ENCODE results near the gene TMEM187.

Gene TMEM187, protein sequence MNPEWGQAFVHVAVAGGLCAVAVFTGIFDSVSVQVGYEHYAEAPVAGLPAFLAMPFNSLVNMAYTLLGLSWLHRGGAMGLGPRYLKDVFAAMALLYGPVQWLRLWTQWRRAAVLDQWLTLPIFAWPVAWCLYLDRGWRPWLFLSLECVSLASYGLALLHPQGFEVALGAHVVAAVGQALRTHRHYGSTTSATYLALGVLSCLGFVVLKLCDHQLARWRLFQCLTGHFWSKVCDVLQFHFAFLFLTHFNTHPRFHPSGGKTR

DNA sequence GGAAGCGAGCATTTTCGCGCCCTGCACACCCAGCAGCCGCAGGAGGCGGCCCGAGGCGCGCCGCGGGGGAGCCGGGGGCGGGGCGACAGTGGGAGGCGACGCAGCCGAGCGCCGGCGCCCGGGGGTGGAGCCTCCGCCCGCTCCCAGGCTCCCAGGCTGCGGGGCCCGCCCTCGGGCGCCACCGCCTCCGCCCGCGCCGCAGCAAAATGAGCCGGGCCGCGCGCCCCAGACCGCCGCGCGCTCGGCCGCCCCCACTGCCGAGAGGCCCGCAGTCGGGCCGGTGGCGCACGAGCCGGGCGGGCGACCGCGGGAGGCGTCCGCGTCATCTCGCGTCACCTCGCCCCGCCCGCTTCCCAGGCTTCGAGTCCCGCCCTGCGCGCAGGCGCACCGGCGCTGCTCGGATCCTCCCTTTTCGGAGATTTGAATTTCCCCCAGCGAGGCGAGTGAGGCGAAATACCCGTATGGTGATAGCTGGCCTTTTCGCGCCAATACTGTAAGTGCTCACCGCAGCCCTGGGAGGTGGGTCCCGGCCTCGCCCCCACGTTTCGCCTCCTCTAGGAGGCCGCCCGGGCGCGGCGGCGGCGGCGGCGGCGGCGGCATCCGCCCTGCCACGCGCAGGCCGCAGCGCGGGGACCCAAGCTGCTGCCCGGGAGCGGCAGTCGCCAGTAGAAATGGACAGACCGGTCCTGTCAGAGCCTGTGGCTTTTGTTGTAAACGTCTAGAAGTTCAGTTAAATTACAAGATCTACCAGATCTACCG lies at the start of gene TMEM187:
Gene TMEM187, plus strand, starts transcription at position 387 of the 759 bp plus-strand sequence. CDS start 9,309 bp downstream, outside the sequence.
- peak; percentile 81 for DNase-seq

DNA sequence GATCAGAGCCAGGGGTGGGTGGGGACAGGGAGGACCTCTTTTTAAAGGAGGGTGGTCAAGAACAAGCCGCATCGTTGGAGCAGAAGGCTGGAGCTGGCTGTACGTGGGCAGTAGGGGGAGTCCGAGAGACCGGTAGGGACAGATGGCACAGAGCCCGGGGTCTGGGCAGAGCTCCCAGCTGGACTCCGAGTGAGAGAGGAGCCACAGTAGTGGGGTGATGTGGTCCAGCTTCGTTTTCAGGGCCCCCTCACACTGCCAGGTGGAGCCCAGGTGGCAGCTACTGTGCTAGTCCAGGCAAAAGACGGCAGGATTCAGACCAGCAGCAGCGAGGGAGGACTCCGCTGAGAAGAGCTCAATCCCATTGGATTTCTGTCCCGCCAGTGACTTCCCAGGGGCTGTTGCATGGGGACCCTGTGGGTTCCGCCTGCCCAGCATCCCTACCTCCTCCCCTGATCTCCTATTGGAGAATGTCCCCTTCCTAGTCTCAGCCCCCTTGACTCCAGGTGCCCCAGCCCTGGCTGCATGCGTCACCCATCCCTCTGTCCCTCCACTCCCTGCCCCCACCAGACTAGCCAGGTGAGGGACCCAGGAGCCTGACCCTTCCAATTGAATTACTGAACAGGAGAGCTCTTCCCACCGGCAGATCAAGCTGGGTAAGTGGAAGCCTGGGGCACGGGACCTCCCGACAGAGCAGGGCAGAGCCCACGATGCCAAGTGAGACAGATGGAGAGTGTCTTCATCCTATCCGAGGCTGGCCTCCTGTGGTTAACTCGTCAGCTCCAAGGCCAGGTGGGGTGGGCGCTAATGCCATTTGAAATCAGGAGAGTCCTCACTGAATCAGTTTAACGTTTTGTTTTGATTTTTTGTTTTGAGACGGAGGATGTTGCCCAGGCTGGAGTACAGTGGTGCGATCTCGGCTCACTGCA lies 49.4 kb upstream of the TMEM187 start:
- DNase-seq, result no peak

DNA sequence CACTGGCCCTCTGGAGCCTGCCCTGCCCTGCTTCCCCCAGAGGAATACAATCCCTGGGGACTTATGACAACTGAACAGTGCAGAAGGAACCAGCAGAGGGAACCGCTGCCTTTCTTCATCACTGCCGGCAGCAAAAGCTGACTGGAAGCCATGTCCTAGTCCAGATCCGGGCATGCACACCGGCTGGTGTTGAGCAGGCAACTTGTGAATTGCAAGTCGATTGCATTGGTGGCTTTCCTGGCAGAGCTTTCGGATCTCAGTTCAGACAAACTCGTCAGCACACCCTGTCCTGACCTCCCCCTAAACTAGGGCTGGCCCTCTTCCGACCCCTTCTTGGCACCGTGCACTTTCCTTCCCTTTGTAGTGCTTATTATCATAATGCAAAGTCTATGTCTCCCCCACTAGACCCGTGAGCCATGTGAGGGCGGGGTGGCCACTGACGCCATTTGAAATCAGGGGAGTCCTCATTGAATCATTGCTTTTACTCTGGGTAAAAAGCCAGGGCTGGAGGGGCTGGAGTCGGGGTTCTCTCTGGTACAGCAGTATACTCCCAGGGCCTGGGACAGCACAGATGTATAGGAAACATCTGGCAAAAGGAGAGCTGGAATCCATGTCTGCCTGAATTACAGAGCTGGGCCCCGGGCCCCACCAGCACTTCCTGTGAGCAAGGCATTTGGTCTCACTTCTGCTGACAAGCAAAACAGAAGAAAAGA lies 48.2 kb upstream of the TMEM187 start:
- DNase-seq, result no peak

DNA sequence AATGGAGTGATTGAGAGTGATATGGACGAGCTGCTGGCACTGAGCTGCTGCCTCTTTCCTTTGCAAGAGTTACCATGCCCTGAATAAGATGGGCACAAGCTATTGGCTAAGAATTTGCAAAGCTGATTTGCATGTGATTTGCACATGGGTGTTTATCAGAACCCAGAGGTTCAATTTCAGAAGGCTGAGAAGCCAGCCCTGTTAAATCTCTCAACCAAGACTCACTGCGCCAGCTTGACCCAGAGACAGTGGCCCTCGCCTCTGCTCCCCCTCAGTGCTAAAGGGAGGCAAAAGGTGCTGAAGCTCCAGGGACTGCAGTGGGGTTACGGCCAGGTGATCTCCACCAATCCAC lies 47.2 kb upstream of the TMEM187 start:
- DNase-seq, result no peak

DNA sequence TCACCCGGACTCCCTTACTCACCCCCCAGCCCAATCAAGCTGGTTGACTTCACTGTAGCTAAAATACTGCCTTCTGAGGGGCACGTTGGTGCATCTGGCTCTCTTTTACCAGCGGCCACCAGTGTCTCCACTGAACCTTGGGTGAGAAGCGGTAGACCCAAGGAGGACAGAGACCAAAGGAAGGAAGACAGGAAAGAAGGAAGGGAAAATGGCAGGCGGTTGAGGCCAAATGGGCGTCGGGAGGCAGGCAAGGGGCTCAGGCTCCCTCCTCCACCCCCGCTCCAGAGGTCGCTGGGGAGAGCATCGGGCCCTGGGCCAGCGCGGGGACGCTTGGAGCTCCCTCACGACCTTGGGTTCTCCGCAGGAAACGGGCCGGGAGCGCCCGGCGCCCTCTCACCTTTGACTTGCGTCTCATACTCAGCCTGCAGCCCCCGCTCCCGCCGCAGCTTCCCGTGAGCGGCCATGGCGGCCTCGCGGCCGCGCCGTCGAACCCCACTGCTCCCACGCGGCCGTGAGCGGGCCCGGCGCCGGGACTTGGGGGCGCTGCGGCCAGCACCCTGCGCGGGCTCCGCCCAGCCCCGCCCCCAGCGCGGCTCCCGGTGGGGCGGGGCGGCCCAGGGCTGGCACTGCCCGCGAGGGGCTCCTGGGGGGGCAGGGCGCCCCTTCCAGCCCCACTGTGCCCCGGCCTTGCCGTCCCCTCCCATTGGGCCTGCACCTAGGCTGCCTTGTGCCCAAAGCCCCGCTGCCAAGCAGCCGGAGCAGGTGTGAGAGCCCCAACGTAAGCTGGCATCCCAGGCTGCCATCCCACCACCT lies 46.6 kb upstream of the TMEM187 start, which contains the start of gene ARHGAP4:
Gene ARHGAP4, minus strand, starts transcription at position 526 of the 813 bp plus-strand sequence. Its CDS starts 62 bp downstream, at position 464.
- peak; percentile 49 for DNase-seq

DNA sequence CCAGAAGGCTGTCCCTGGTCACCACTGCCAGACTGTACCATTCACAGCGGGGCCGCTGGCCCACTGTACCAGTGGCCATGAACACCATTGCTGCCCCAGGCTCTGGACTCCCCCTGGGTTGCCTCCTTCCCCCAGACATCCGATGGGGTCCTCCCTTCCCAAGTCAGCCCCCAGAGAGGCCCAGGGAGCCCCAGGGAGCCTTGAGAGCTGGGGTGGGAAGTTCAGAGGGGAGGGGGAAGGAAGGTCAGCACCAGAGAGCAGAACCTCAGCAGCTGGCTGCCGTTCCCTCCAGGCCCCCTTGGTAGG lies 46.0 kb upstream of the TMEM187 start:
- DNase-seq, result no peak

DNA sequence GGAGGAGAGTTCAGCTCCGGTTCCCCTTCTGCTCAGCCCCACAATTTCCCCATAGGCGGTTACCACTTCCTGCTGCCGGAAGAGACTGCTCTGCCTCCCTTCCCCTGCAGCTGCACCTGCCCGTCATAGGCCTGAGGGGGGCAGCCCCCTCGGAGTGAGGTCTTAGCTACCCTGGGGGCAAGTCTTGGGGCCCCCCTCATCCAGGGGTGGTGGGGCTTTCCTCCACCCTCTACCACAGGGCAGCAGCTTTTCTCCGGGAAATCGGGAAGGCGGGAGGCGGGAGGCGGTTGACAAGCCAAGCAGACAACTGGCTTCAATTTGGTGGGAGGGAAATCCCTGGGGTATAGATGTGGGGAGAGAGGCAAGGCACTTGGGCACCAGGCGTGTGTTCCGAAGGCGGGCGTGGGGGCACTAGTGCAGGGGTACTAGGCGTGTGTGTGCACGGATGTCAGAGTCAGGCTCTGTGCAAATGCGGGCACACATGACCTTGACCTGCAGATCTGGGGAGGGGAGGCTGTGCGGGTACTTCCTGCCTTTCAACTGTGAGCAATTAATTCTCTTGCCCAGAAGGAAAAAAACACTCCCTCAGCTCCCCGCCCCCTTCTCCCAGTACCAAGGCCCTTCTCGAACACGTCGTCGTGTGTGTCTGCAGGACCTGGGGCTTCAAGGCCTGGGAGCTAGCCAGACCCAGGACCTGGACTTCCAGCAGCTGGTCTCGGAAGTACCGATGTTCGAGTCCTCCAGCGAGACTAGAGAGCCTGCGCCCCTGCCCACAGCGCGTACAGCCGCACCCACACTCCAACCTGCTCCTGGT lies 45.5 kb upstream of the TMEM187 start:
- peak; percentile 61 for DNase-seq

DNA sequence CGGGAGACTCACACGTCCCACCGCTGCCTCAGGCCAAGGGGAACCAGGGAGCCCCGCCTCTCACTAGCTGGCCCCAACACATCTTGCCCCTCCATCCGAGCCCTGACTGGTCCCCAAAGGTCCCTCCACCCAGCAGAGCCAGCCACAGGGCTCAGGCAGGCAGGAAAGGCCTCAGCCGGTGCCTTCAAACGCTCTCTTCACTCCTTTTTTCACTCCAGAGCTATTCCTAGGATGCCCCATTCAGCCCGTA lies 45.0 kb upstream of the TMEM187 start:
- no peak for DNase-seq

DNA sequence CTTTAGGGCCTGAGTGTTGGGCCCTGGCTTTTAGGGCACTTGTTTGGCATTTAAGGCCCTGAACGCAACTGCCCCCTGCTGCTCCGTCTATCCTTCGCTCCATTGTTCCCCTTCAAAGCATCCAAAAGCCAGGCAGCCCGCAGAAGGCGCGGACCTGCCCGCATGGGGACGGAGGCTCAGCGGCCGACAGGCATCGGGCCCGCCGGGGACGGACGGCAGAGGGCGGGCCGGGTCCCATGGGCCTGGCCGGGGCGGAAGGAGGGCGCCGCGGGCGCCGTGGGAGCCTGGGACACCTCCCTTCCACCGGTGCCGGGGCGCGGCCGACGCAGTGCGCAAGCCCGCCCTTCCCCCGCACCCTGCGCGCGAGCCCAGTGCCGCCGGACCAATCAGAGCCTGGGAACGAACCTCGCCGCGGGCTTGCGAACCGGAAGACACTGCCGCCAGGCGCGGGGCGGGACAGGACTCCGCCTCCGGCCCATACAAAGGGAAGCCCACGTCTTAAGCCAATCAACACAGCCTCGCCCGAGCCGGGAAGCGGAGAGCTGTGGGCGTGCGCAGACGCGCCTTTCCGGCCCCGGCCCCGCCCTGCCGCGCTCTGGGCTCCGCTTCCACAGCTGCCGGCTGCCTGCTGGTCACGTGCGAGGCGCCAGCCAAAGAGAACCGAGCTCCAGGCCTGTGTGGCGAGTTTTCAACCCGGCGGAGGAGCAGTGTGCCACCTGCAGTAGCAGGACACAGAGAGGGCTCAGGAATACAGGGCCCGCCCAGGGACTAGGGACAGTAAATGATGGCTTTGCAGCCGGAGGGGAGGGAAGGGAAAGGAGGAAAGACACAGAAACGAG lies 44.4 kb upstream of the TMEM187 start:
- peak; percentile 85 for DNase-seq

DNA sequence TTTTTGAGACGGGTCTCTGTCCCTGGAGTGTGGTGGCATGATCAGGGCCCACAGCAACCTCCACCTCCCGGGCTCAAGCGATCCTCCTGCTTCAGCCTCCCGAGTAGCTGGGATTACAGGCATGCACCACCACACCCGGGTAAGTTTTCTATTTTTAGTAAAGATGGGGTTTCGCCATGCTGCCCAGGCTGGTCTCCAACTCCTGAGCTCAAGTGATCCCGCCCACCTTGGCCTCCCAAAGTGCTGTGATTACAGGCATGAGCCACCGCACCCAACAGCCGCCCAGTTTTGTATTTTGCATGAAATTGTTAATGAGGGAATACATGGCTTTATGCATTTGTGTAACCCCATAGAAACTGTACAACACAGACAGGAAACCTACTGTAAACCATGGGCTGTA lies 43.7 kb upstream of the TMEM187 start:
- DNase-seq, result no peak

DNA sequence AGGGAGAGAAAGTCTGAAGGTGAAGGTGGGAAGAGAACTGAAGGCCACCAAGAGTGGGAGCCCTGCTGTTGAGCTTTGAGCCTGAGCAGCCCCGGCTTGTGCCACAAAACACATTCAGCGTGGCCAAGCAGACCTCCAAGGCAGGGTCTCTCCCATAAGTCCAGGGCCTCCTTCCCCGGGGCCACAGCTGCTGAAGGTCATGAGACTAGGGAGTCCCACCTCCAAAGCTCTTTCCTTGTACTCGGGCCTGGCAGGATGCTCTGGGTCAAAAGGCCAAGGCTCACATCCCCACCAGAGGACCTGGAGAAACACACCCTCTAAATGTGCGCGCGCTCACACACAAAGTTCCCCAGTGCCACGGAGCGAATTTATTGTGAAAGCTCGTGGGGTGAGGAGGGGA lies 43.0 kb upstream of the TMEM187 start:
- DNase-seq, result no peak

DNA sequence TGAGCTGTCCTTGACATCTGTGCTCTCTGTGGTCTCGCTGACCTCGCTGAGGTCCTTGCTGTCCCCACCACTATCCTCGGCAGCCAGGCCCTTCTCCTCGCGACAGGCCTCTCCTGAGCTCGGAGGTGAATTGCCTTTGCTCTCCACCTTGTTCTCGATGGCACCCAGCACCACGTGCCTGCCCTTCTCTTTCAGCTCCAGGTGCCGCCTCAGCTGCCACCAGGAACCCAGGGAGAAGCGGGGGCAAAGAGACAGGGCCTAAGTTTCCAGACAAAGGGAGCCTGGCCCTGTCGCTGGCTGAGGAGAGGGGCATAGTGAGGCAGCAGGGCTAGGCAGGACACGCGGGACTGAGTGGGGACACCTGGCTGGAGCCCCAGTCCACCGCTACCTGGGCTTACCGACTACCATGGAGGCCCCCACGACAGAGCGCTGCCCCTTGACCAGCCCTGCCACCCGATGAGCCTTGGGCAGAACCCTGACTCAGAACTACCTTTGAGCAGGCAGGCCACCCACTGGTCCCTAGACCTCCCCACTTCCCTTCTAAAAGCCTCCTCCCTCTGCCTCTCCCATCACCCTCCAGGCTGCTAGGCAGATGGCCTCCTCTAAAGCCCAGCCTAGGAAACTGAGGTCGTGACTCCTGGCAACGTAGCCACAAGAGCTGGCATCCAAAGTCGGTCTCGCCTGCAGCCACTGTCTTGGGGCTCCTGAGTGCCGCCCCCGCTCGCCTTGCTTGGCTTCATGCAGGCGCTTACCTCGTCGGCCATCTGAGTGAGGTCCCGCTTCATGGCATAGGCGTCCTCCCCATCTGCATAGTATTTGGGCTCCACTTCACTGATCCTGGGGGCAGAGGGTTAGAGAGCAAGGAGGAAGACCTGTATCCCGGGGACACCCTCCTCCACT lies 42.3 kb upstream of the TMEM187 start:
- no peak for DNase-seq

DNA sequence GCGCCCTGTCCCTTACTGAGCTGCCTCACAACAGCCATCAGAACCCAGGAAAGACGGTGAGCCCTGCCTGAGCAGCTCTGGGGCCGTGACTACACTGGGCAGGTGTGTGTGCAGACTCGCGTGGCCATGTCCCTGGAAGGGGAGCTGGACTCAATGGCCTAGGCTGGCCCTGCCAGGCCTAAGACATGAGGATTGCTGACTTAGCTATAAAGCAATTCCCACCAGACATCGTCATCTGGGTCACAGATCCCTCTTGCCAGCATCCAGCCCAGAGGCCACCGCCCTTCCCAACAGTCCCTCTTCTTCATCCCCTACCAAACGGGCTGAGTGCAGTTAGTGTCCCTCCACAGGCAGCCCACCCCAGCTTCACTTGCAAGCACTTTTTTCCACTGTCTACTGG lies 41.4 kb upstream of the TMEM187 start:
- no peak for DNase-seq

DNA sequence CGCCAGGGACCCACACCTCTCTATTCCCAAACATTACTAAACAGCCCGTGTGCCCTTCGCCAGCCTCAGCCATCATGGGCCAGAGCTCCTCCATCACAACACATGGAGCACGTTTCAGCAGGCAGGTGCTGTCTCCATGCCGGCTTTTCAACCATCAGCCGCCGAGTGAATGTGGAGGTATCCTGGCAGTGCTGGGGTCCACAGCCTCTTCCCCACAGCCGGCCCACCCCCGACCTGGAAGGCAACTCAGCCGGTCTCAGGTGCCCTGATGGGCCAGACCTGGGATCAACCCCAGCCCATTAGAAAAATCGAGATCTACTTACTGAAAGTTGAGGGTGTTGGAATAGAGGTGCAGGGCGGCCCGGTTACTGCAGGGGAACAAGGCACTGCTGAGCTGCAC lies 40.8 kb upstream of the TMEM187 start:
- DNase-seq, result no peak

DNA sequence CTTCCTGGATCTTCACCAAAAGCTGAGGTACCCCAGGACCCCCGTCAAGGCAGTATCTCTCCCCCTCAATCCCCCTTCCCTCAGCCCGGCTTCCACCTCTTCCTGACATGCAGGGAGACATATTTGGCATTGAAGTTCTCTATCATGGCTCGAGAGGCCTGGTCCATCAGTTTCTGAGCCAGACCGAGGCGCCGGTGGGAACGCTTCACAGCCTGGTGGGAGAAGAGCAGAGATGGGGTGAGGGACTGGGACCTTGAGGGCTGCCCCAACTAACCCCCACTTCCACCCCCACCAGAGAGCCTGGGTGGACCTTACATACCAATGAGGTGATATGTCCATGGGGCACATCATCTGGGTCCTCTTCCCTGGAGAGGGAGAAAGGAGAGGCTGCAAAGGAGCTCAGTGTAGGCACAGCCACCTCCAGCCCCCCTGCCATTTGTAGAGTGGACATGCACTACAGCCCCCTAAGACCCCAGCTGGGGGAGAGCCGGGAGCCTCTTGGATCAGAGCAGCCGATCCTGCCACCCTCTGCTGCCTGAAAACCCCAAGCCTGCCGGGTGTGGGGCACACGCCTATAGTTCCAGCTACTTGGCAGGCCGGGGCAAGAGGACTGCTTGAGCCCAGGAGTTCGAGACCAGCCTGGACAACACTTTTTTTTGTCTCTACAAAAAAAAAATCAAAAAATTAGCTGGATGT lies 40.2 kb upstream of the TMEM187 start:
- DNase-seq, result no peak

DNA sequence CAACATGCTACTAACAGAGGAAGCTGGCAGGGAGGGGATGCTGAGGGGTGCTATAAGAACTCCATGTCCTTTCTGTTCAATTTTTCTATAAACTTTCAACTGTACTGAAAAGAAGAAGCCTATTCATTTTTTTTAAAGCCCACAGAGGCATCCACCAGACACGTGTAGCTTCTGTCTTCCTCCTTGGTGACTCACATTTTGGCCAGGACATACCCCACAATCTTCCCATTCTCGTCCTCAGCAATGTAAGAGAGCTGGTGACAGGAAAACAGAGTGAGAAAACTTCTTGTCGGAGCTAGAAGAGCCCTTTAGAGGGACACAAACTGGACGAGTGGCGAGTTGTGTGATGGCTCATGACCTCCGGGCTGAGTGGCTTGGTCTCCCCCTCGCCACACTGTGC lies 38.8 kb upstream of the TMEM187 start:
- DNase-seq, result no peak

DNA sequence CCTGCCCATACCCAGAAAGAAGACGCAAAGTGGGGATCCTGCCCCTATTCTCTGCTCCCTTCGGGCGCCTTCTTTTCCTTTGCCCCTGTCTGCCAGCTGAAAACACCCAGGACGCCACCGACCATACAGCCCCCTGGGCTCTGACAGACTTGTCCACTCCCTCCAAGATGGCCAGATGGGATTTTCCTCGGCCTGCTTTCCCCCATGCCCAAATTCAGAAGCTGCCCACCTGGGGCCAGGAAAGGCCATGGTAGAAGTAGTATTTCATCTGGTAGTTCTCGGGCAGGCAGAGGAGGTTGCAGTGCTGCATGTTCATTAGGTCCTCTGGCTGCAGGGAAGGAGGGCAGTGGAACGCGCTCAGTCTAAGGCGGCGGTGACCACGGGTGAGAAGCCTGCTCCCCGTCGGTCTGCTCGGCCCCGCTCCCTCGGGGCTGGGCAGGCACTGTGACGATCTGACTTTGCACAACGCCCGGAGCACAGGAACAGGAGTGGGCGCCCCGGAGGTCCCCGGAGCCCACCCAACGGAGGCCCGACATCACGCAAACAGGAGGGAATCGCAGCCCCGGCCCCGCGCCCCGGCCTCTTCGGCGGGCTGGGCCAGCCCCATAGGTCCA lies 38.3 kb upstream of the TMEM187 start:
- DNase-seq, result no peak

DNA sequence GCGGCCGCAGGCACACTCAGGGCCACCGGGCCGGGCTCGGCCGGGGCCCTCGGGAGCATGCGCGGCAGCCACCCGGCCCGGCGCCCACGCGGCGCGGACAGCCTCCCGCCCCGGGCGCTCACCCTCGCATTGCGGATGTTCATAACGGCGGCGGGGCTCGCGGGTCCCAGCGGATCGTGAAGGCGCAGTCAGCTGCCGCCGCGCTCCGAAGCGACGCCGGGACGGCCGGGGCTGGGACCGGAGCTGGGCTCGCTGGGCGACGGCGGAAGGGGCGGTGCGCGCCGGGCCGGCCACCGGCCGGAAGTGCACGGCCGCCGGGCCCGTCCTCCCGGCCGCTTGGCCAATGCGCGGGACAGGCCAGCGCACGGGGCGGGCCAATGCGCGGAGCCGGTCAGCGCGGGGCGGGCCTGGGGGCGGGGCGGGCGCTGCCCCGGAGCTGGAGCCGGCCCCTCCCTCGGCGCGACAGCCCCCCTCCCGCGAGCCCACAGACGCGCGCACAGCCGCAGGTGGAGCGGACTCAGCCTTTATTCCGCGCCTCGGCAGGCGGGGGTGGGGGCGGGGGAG lies 37.7 kb upstream of the TMEM187 start, which contains the start of gene NAA10:
Gene NAA10, minus strand, starts transcription at position 276 of the 564 bp plus-strand sequence. Its CDS starts 133 bp downstream, at position 143.
- DNase-seq, result peak; percentile 70
